ENCODE measurements around the gene HACL1. TPM values are rescaled to one million over a fixed set of nuclear protein-coding genes. Genes with fewer than 3 reads are reported as not detected.

HACL1 gene
- polyA plus RNA-seq, 1 of the 3 experiments (the other 2 are of a cell fraction): 15.1 TPM

DNA sequence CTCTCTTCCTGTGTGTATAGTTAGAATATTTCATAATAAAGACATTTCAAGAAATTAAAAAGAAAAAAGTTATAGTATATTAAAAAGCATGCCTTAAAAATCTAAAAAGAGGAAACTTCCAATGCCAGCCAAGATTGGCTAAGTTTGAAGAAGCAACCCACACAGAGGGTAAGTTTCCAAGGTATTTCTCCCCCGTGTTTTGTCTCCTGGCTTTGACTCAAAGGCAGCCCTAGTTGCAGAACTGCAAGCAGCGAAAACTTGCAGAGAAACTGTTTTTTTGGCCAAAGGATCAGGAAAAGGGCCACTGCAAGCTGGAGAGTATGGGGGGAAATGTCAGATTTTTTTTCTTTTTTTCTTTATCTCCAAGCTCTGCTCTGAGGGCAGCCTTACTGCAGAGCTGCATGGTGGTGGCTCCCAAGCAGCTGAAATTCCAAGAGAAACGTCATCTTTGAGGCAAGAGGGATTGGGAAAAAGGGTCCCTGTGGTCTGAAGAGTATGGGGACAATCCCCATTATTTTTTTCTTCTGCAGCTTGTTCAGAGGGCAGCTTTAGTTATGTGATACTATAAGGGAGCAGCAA, 23.0 kb downstream of the HACL1 start:
- peaks cover 28% of the 10 kb centered on the region for H3F3A ChIP-seq (replicated peaks; ENCODE audit: insufficient read depth)
- CTCF ChIA-PET: interaction anchor here (1.1 kb wide), 1 partner anchor 9 kb away, joined by 3 read pairs; no protein-coding TSS in a partner anchor
- no peak overlapping the region for H3K9ac ChIP-seq
- no peak overlapping the region for H2AFZ ChIP-seq (ENCODE audit: low read depth)
- DNase-seq: no peak
- no peaks in the 10 kb centered on the region for H3K9me2 ChIP-seq
- H3K4me2 ChIP-seq: peak overlapping the region; percentile 16; the same call in 1 of the 2 replicates
- POLR2A ChIA-PET: interaction anchor here (0.6 kb wide), 1 partner anchor 13 kb away, joined by 4 read pairs; no protein-coding TSS in a partner anchor
- no peaks in the 10 kb centered on the region for H3K79me2 ChIP-seq (ENCODE audit: insufficient read depth)
- no peaks in the 10 kb centered on the region for H3K9me3 ChIP-seq
- TF ChIP-seq GATA2 (CRISPR knock-in tag; IDR thresholded peaks at IDR 0.05) (no peak), NRF1 (IDR thresholded peaks at IDR 0.05; ENCODE audit: low read depth, low read length) (no peak), YY1 (IDR thresholded peaks at IDR 0.05; ENCODE audit: low read depth) (no peak), FOXJ3 (CRISPR knock-in tag; IDR thresholded peaks at IDR 0.05) (no peak), SMC3 (IDR thresholded peaks at IDR 0.05; ENCODE audit: low read depth, low read length) (no peak), USF1 (IDR thresholded peaks at IDR 0.05; ENCODE audit: borderline replicate concordance, low read depth) (no peak), NFIC (IDR thresholded peaks at IDR 0.05; ENCODE audit: borderline replicate concordance) (no peak), MEF2A (IDR thresholded peaks at IDR 0.05; ENCODE audit: borderline replicate concordance, low read depth) (no peak), RCOR1 (IDR thresholded peaks at IDR 0.05; ENCODE audit: low read length) (no peak), FOXM1 (IDR thresholded peaks at IDR 0.05; ENCODE audit: low read depth) (no peak), EZH2phosphoT487 (IDR thresholded peaks at IDR 0.05; ENCODE audit: borderline replicate concordance, low read depth) (no peak), PBX3 (IDR thresholded peaks at IDR 0.05) (no peak), POLR2AphosphoS5 (IDR thresholded peaks at IDR 0.05; ENCODE audit: low read depth, low read length) (no peak), MAX (IDR thresholded peaks at IDR 0.05; ENCODE audit: low read depth) (no peak), IRF3 (IDR thresholded peaks at IDR 0.05; ENCODE audit: low read depth, low read length) (no peak), RAD21 (IDR thresholded peaks at IDR 0.05; ENCODE audit: low read length) (no peak), TCF12 (IDR thresholded peaks at IDR 0.05) (no peak), EP300 (IDR thresholded peaks at IDR 0.05; ENCODE audit: borderline replicate concordance in 1 of 2, low read depth in 1 of 2, low read length in 1 of 2) (no peak)
- H3K4me1 ChIP-seq (ENCODE audit: control insufficient read depth in 1 of 2, insufficient read depth in 2 of 2, low read depth in 1 of 2, low read length in 1 of 2): peaks cover 2 to 11% of the 10 kb centered on the region in 2 experiments; a peak in 3 of 4 replicates
- H3K27ac ChIP-seq (ENCODE audit: low read depth in 2 of 2, low read length in 1 of 2): peak overlapping the region in 1 of 2 experiments; percentile 57; a peak in 1 of 4 replicates
- H3K27me3 ChIP-seq (ENCODE audit: insufficient read depth): no peaks in the 10 kb centered on the region
- no peak overlapping the region for H3K4me3 ChIP-seq (ENCODE audit: low read depth in 2 of 2, low read length in 1 of 2)
- H4K20me1 ChIP-seq (ENCODE audit: insufficient read depth): no peaks in the 10 kb centered on the region
- H3K36me3 ChIP-seq (replicated peaks in 1 of 2; ENCODE audit: control insufficient read depth in 1 of 2, insufficient read depth in 2 of 2, low read length in 1 of 2): peaks cover 42 to 47% of the 10 kb centered on the region in 2 experiments
- 79% methylated on average over 3 of the region's 3 CpGs for WGBS (ENCODE audit: low lambda C conversion rate)
